Effector CD8-positive, alpha-beta T cell (primary cell): ENCODE measurements around the gene COQ4.
"Not testable (repeated sequence)": the region's sequence is repeated elsewhere in the genome, so short reads cannot be mapped to it uniquely, and the experiment has no call there.

Experiments
- DNase-seq: peaks from one replicate; lab custom pipeline; 2025; lab: John Stamatoyannopoulos, UW
- total RNA-seq, 4 experiments: gene quantifications; one replicate each; lab custom pipeline; 2026; lab: John Stamatoyannopoulos, UW

The COQ4 gene
- 46.9 to 59.6 (median 55.0) reads per million in 4 experiments for total RNA-seq

DNA sequence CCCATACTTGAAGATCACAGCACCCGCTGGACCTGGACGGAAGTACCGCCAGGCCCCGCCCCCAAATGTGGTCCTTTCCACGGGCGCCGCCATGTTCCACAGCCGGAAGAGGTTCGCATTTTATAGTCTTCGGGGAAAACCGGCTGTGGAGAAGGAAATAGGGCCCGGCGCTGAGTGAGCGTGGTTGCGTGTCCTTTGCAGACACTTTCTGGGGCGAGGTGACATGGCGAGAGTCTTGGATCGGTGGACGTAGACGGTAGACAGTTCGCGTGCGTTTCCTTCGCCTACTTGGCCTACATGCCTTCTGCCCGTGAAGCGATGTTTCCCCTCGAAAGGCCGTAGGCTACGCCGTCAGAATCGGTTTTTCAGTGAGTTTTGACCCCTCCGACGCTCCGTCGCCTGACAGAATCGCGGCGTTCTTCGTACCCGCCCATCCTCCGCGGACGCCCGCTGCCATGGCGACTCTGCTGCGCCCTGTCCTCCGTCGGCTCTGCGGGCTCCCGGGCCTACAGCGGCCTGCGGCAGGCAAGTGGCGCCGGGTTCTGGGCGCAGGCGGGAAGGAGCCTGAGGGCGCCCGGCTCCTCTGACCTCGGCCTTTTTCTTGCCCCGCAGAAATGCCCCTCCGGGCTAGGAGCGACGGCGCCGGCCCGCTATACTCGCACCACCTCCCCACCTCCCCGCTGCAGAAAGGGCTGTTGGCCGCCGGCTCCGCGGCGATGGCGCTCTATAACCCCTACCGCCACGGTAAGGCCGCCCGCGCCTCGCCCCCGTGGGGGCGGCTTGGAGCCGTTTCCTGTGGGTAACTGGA is at the start of gene COQ4, which contains the start of gene TRUB2:
TSS of gene COQ4 (plus strand) at position 436 of the 808 bp plus-strand sequence. CDS start at position 456, 20 bp downstream.
TSS of gene TRUB2 (minus strand) at position 44 of the 808 bp plus-strand sequence. CDS start at position 5, 39 bp downstream.
- peak; percentile 84 for DNase-seq

DNA sequence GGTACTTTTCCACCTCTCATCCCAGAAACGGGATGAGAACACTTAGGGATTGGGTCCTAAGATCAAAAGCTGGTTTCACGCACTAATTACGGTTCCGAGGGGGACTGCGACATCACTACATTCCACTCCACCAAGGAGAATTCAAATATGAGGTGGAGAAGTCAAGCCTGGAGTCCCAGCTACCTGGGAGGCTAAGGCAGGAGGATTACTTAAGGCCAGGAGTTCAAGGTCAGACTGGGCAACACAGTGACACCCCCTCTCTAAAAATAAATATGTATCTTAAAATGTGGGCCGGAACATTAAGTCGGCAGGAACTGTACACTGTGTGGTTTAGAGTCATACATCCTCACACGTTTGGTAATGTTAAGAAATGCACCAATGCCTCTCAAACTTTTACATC is 48.4 kb upstream of the COQ4 start:
- no peak for DNase-seq

DNA sequence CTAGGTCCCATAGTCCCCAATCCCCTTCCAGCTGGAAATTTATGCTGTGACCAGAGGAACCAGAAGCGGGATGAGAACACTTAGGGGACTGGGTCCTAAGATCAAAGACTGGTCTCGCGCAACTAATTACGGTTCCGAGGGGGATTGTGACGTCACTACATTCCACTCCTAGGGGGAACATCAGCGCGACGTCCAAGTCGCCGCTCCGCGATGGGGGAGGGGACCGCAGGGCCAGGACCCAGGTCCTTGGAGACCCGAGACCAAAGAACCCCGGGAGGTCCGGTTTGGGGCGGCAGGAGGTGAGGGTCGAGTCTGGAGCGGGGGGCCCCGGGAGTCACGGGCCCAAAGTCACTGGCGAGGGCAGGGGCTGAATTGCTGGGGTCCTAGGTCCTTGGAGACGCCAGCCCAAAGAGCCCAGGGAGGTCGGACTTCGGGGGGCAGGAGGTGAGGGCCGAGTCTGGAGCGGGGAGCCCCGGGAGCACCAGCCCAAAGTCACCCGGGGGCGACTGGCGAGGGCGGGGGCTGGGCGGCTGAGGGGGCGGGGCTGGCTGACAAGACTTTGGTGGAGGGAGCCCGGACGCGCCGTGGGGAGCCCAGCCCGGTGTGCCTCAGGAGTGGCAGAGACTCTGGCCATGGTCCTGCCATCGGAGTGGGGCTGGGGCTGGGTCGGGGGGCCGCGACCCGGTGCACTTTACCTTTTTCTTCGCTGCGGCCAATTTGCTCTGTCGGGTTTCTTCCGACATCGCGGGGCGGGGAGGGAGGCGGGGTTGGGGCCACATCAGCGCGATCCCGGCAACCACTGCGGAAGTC is 47.2 kb upstream of the COQ4 start, which contains the start of gene GOLGA2:
TSS of gene GOLGA2 (minus strand) at position 810 of the 810 bp plus-strand sequence. CDS start at position 779, 31 bp downstream.
- DNase-seq, result peak; percentile 72

DNA sequence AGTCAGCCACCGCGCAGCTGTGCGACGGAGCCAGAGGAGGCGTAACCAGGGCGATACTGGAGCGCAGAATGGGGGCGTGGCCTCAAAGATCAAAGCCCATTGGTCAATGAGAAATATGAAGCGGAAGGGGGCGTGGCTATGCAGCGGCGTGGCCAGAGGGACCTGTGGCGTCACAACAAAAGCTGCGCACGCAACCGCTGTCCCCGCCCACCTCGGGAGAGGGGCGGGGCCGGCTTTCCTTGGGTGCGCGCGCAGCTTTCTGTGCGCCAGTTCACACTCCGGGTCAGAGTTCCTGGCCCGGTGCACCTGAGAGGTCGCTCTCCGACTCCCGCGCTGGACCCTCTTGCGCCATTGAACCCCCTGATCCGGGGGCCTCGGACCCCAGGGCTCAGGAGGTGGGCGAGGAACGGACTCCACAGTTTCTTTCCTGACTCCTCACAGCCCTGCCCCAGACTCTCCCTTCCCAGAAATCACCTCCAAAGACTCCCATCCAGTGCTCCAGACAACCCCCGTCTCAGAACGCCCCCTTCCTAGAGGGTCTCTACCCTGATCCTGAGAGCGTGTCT is 46.5 kb upstream of the COQ4 start, which contains the start of gene SWI5:
TSS of gene SWI5 (plus strand) at position 269 of the 566 bp plus-strand sequence.
- peak; percentile 100 for DNase-seq

DNA sequence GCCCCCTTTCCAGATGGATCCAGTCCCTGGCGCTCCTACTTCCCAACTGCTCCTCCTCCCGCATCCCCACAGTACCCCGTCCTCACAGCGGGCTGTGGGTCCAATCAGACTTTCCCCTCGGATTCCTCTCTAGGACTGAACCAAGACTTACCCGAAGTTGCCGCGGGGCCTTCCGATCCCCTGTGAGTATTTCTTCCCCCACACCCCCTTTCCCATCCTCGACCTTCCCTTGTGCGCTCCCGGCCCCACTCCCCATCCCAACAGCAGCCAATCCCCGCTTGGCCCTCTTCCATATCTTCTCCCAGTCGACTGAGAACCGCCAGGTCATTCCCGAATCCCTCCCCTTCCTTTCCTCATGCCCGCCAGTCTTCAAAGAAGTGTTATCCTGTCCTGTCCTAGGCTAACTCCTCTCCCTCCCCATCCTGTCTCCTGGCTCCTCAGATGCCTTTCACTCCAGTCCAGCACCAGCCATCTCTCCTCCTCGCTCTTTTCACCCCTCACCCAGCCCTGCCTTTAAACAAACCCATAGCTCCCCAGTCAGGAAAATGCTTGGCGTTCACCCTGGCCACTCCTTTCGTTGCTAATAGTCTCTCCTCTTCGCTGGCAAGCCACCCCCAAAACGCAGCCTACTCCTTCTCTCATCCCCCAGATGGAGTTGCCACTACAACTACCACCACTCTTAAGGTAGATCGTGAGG is 45.9 kb upstream of the COQ4 start:
- DNase-seq, result peak; percentile 23

DNA sequence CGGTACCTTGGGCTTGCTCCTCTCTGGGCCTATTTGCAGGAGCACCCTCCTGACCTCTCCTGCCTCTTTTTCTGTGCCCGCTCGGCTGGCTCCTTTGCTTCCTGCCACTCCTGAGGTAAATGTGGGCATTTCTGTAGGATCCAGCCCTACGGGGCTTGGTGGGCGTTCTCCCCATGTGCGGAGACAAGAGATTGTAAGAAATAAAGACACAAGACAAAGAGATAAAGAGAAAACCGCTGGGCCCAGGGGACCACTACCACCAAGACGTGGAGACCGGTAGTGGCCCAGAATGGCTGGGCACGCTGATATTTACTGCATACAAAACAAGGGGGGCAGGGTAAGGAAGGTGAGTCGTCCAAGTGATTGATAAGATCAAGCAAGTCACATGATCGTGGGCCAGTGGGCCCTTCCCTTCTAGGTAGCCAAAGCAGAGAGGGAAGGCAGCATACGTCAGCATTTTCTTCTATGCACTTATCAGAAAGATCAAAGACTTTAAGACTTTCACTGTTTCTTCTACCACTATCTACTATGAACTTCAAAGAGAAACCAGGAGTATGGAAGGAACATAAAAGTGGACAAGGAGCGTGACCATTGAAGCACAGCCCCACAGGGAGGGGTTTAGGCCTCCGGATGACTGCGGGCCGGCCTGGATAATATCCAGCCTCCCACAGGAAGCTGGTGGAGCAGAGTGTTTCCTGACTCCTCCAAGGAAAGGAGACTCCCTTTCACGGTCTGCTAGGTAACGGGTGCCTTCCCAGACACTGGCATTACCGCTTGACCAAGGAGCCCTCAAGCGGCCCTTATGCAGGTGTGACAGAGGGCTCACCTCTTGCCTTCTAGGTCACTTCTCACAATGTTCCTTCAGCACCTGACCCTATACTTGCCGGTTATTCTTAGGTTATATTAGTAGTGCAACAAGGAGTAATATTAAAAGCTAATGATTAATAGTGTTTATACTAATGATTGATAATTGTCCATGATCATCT is 43.3 kb upstream of the COQ4 start:
- not testable (repeated sequence) for DNase-seq

DNA sequence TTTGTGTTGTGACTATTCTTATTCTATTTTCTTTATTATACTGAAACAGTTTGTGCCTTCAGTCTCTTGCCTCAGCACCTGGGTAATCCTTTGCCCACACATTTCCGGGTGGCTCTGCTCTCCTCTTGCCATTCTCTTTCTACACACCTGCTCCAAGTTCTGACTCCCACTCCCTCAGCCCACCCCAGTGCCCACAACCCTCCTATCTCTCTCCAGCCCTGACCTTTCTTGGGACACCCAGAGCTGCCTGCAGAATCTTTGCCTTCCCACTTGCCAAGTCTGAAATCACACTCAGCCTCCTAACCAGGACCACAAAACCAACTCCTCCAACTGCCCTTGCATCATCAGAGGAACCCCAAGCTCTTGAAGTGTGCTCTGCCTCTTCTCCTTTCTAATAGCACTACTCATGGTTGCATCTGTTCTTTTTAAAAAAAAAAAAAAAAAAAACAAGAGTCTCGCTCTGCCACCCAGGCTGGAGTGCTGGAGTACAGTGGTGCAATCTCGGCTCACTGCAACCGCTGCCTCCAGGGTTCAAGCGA is 42.5 kb upstream of the COQ4 start:
- no peak for DNase-seq

DNA sequence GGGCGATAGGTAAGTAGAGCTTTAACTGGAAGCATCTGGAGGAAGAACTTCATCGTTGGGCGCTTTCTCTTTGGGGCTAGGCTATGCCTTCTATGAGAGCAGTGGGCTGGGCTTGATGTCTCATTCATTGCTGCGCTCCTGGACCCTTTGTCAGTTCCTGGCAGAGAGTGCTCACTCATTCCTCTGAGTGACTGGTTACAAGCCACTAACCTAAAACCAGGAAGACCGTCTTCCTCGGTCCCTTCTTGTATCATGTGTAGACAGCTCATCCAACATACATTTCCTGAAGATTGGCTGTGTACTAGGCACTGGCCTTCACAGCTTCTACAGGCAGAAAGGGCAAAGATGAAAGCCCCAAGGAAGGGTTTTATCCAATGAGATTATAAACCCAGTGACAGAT is 40.1 kb upstream of the COQ4 start:
- no peak for DNase-seq

DNA sequence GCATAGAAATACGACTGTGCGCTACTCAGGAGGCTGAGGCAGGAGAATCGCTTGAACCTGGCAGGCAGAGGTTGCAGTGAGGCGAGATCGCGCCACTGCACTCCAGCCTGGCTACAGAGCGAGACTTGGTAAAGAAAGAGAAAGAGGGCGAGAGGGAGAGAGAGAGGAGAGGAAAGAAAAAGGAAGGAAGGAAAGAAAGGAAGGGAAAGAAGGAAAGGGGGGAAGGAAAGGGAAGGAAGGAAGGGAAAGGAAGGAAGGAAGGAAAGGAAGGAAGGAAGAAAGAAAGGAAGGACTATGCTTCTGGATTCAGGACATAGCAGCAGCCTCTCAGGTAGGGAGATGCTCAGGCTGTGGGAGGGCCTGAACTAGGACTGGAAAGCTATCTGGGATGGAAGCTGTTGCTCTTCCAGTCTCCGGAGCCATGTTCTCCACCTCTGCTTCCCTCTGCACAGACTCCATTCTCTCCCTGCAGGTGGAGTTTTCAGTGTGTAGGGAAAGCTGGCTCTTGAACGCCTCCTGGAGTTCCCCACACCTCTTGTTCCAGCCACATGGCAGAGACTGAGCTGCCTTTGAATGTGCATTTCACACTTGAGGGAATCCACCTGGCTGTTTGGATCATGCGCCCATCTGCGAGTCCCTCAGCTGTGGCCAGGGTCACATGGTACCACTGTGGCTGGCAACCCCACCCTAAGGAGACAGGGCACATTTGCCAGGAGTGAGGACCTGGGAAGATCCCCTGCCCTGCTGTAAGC is 37.4 kb upstream of the COQ4 start:
- DNase-seq, result no peak

DNA sequence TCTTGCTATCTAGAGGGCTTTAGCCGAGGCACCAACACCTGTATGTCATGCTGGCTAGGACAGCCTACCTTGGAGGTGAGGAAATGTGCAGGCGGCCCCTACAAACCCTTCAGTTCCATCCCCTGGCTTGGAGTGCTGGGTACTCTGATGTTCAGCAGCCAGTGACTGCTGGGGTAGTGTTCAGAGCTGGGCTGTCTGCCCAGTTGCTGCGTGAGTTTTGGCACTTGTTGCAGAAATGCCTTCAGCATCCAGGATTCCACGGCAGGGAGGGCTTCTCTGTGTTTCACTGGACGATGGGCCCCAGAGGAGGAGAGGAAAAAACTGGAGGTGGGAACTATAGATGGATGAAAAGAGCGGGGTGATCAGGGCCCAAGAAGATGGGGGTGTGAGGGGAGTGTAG is 36.2 kb upstream of the COQ4 start:
- DNase-seq, result no peak

DNA sequence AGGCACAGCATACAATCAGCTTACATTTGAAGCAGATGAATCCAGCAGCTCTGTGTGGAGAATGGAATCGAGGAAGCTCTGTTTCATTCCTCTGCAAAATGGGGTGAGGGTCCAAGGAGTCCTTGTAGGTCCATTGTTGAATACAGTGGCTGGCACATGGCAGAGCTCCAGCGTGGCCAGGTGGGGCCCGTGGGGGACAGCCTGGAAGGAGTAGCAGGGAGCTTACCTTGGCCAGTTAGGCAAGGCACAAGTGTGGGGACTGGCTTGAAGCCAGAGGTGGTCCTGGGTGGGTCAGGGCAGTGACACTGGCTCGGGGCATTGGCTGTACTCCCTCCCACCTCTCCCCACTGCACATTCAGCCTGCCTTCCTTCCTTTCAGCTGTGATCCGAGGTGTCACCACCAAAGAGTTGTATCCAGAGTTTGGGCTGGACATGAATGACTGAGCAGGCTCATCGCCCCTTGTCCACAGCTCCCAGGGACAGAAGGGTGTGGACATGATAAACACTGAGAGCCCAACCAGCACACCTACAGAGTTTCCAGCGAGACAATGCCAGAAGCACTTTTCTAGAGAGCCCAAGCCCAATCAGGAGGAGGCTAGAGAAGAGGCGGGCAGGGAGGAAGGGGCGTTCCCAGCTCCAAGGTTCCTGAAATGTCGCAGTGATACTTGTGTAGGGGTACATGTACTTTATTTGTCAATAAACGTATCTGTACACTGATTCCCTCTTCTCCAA is 34.2 kb upstream of the COQ4 start:
- no peak for DNase-seq

DNA sequence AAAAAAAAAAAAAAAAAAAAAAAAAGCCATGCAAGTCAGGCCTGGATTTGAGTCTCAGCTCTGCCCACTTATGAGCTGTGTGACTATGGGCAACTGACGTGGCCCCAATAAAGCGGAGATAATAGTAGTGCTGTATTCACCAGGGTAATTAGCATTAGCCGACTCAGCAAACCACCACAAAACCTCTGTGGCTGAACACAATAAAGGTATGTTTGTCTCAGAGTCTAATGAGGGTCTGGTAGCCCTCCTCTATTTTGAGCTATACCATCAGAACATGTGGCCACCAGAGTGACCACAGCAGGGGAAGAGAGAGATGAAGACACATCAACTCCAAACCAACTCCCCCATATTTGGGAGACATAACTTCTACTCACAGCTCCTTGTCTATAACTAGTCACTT is 30.6 kb upstream of the COQ4 start:
- DNase-seq, result no peak

DNA sequence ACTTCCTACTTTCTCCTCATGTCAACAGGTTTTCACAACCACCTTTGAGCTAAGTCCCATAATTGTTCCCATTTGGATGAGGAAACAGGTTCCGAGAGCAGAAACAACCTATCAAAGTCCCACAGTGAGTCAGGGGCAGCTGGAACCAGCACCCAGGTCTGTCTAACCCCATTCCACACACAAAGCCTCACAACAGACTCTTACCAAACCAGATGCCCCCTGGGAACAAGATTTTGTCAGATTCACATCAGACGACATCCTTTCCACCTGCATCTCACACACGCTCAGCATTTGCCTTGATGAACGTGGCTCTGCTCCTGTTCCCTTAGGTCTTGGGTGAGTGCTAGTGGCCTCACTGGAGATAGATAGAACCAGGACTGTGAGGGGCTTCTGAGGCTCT is 29.5 kb upstream of the COQ4 start:
- DNase-seq, result no peak

DNA sequence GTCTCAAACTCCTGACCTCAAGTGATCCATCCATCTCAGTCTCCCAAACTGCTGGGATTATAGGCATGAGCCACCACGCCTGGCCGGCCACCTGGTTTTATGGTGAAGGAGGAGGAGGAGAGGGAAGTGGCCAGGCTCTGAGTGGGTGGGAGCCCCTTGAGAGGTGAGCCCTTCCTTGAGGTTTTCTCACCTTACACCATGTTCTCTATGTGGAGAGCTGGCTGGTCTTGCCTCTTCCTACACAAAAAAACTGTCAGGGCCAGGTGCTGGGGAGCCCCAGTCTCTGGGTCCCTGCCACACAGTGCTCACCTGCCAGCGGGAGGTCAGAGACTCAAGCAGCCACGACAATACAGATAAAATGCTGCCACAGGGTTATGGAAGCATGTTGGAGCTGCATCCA is 28.5 kb upstream of the COQ4 start:
- DNase-seq, result no peak

DNA sequence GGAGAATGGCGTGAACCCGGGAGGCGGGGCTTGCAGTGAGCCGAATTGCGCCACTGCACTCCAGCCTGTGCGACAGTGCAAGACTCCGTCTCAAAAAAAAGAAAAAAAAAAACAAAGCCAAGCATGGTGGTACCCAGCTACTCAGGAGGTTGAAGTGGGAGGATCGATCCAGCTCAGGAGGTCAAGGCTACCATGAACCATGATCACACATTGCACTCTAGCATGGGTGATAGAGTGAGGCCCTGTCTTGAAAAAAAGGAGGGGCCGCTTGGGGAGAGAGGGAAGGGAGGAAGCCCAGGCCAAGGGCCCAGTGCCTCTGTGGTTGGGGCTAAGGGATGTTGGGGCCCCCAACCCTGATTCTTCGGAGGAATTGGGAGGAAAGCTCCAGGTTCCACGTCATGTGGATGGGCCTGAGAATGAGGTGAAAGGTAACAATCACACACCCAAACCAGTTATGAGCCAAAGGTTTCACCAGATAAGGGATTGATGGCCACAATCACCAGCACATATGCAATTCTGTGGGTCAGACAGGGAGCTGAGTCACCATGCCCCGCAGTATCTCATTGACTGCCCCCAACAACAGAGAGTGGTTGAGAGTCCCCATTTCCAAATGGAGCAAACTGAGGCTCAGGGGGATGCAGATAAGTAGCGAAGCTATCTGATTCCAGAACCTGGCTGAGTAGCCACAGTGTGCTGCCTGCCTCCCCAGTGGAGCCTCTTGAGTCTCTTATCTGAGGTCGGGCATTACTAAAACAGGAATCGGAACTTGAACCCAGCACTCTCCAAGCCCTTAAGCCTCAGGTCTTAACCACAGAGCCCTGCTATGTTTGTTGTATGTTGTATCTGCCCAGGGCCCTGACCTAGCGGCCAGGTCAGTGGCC is 26.1 kb upstream of the COQ4 start:
- no peak for DNase-seq

DNA sequence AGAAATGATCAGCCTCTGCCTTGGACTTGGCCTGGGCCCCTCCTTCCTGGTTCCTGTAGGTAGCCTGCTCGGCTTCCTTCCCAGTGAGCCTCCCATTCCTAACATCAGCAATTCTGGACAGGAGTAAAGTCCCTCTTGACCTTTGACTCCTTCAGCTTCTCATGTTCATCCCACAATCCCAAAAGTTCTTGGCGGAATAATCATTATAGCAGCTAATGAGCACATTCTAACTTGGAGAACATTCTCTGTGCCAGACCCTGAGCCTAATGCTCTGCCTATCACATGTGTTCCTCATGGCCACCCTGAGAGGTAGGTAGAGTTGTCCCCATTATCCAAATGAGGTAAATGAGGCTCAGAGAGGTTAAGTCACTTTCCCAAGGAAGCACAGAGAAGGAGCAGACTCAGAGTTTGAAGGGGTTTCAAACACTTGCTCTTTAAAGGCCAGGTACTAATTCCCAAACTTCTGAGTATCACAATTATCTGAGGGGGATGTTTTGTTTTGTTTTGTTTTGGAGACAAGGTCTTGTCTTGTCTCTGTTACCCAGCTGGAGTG is 25.3 kb upstream of the COQ4 start:
- no peak for DNase-seq
